GM12878 (cell line): ENCODE results near the gene CLPTM1. TPM values are rescaled to one million over a fixed set of nuclear protein-coding genes. Genes with fewer than 3 reads are reported as not detected.

Experiments used
- ATAC-seq: fragments of 200-7000 bp; cut with Tn5 transposase; 3 replicates; pipeline ENCODE4 v1.9.1; 2020; ENCODE audit warnings: mild to moderate bottlenecking, moderate library complexity
- BruUV-seq: library from RNA; stranded (reverse); fragments of 400-500 nt; replicated peaks from 2 replicates; lab custom pipeline; 2021; lab: Mats Ljungman, UMichigan
- CTCF ChIA-PET: fragments of 300-600 bp; sonication (Branson Sonifier 250); formaldehyde crosslinking; extraction: SDS; loops from one replicate; lab custom pipeline; 2021; ENCODE audit warnings: inconsistent platforms; lab: Yijun Ruan, JAX
- POLR2A ChIA-PET: fragments of 350-600 bp; formaldehyde crosslinking; extraction: SDS; loops from one replicate; lab custom pipeline; 2021; ENCODE audit warnings: inconsistent platforms; lab: Charles Lee
- RAD21 ChIA-PET: fragments of 300-600 bp; sonication (Branson Sonifier 250); formaldehyde crosslinking; loops from one replicate; lab custom pipeline; 2023; ENCODE audit warnings: antibody characterized with exemption; ENCODE audit not compliant: unreplicated experiment; lab: Charles Lee
- SMC1A ChIA-PET: fragments of 300-600 bp; sonication (Branson Sonifier 250); formaldehyde crosslinking; loops from one replicate; lab custom pipeline; 2023; ENCODE audit not compliant: unreplicated experiment, uncharacterized antibody; lab: Charles Lee
- DNase-seq: peaks from one replicate; pipeline ENCODE4 v3.0.0-alpha.2; 2011; ENCODE audit warnings: low read depth, low spot score
- FAIRE-seq: peaks from 3 replicates; lab custom pipeline; 2011; peaks lifted over from hg19 to GRCh38; lab: Jason Lieb, UNC
- H2AFZ ChIP-seq: 2 replicates; pipeline ENCODE4 v1.6.0; 2011; ENCODE audit warnings: low read depth, low read length, control low read depth; ENCODE audit not compliant: control insufficient read depth
- H3K27ac ChIP-seq: 2 replicates; pipeline ENCODE4 v1.5.1; 2011; ENCODE audit warnings: control low read depth; ENCODE audit not compliant: control insufficient read depth, insufficient read depth
- H3K27me3 ChIP-seq, 2 experiments: replicated peaks in 1 of 2; 2 replicates each; pipeline versions ENCODE4 v1.6.0 to v1.6.1; 2011; ENCODE audit warnings: low read length in 1 of 2; ENCODE audit not compliant: control insufficient read depth in 2 of 2, insufficient read depth in 2 of 2
- H3K36me3 ChIP-seq, 2 experiments: 2 replicates each; pipeline ENCODE4 v1.5.1; 2011; ENCODE audit warnings: low read length in 1 of 2; ENCODE audit not compliant: control insufficient read depth in 2 of 2, insufficient read depth in 2 of 2
- H3K4me1 ChIP-seq: 2 replicates; pipeline ENCODE4 v1.6.1; 2011; ENCODE audit warnings: mild to moderate bottlenecking, low read length, moderate library complexity, mixed read lengths; ENCODE audit not compliant: control insufficient read depth, insufficient read depth
- H3K4me2 ChIP-seq: 2 replicates; pipeline ENCODE4 v1.6.0; 2011; ENCODE audit warnings: control low read depth; ENCODE audit not compliant: control insufficient read depth, insufficient read depth
- H3K4me3 ChIP-seq: fragments of 200-600 bp; sonication (generic); 2 replicates; pipeline ENCODE4 v1.5.1; 2016
- H3K79me2 ChIP-seq: 2 replicates; pipeline ENCODE4 v1.6.0; 2011; ENCODE audit warnings: low read length; ENCODE audit not compliant: control insufficient read depth, insufficient read depth
- H3K9ac ChIP-seq: 2 replicates; pipeline ENCODE4 v1.8.0; 2011; ENCODE audit warnings: low read length, control low read depth, mixed read lengths; ENCODE audit not compliant: control insufficient read depth, insufficient read depth
- H3K9me3 ChIP-seq: replicated peaks from 3 replicates; pipeline ENCODE4 v1.5.1; 2011; ENCODE audit warnings: mild to moderate bottlenecking, low read length; ENCODE audit not compliant: control insufficient read depth, insufficient read depth
- H4K20me1 ChIP-seq: 2 replicates; pipeline ENCODE4 v1.6.0; 2011; ENCODE audit not compliant: control insufficient read depth, insufficient read depth
- CREB1 ChIP-seq: IDR thresholded peaks from 2 replicates; pipeline ENCODE4 v1.6.1; 2012; ENCODE audit warnings: low read depth, mild to moderate bottlenecking, inconsistent platforms
- MLLT1 ChIP-seq: fragments of 450-650 bp; IDR thresholded peaks from 2 replicates; pipeline ENCODE4 v1.6.1; 2016; ENCODE audit warnings: mild to moderate bottlenecking
- MYC ChIP-seq: IDR thresholded peaks from 2 replicates; pipeline ENCODE4 v1.6.1; 2011; ENCODE audit warnings: mild to moderate bottlenecking, low read length, moderate library complexity, inconsistent platforms; ENCODE audit not compliant: insufficient read depth, insufficient replicate concordance, insufficient read length, severe bottlenecking
- SPI1 ChIP-seq: IDR thresholded peaks from 2 replicates; pipeline ENCODE4 v1.6.1; 2011; ENCODE audit warnings: low read depth, mild to moderate bottlenecking, low read length, moderate library complexity, borderline replicate concordance; ENCODE audit not compliant: insufficient read depth
- SREBF2 ChIP-seq: IDR thresholded peaks from 2 replicates; pipeline ENCODE4 v1.6.1; 2012; ENCODE audit warnings: mild to moderate bottlenecking, low read length
- TAF1 ChIP-seq: IDR thresholded peaks from 2 replicates; pipeline ENCODE4 v1.6.1; 2011; ENCODE audit warnings: mild to moderate bottlenecking, low read depth, low read length, borderline replicate concordance
- ZNF217 ChIP-seq: fragments of 450-650 bp; IDR thresholded peaks from 2 replicates; pipeline ENCODE4 v1.6.1; 2017; ENCODE audit warnings: antibody characterized with exemption, mild to moderate bottlenecking
- ZNF274 ChIP-seq: IDR thresholded peaks from one replicate; pipeline ENCODE4 v1.8.0; 2011; ENCODE audit not compliant: insufficient read length, insufficient read depth
- WGBS: methylation state at CpG from one replicate; pipeline ENCODE4 v1.1.6; 2016; ENCODE audit warnings: low lambda C conversion rate; ENCODE audit not compliant: insufficient replicate concordance, insufficient coverage; ENCODE audit errors: missing lambda C conversion rate; 5-methylcytosine and 5-hydroxymethylcytosine counted together
- in situ Hi-C: fragments of 300-500 bp; cut with MboI; formaldehyde crosslinking; loops from 9 replicates; pipeline ENCODE4 v1.14.3; 2018; ENCODE audit warnings: mixed read lengths
- intact Hi-C: fragments of 100-400 bp; cut with micrococcal nuclease; formaldehyde crosslinking; loops from one replicate; pipeline ENCODE4 v1.14.2; 2022; ENCODE audit not compliant: unreplicated experiment
- polyA plus RNA-seq, 11 experiments: library from polyadenylated mRNA; depleted of rRNA in 4 of 11; unstranded in 6 of 11; stranded (reverse) in 5 of 11; fragments of >200 nt; fragmentation: Nextera tagmentation in 4 of 11; fragmentation: Illumina TruSeq in 1 of 11; extraction: Ambion mirVana in 4 of 11; extraction: Trizol in 1 of 11; gene quantifications; 1 replicate in 1 of 11; 2 replicates in 10 of 11; pipeline versions ENCODE4 v1.2.1 to v1.2.3, GENCODE V29; 2011 to 2016; ENCODE audit warnings: inconsistent platforms in 2 of 11, missing spikeins in 2 of 11, low read depth in 1 of 11
- total RNA-seq, 4 experiments: library from RNA; depleted of rRNA in 3 of 4; stranded (reverse); fragments of >200 nt in 3 of 4; fragmentation: Illumina TruSeq in 1 of 4; extraction: Trizol in 1 of 4; gene quantifications; 2 replicates each; pipeline versions ENCODE4 v1.2.1 to v1.2.3, GENCODE V29; 2013 to 2021

CLPTM1 gene
- total and polyA plus RNA-seq, 10 of the 15 experiments (the other 5 are each of a cell fraction or from before 2014, with no cell fraction given), result 0.42 to 72.6 (median 35.2) TPM

GRCh38 chr19:44958090-44958489, 2.9 kb downstream of the CLPTM1 start:
- Histone ChIP-seq H3K4me2 (peak overlapping the region; percentile 45), H3K9ac (no peak overlapping the region), H2AFZ (no peak overlapping the region), H3K4me1 (peaks cover 19% of the 10 kb centered on the region), H3K27me3 (no peaks in the 10 kb centered on the region), H3K4me3 (peak overlapping the region; percentile 80; the same call in 1 of the 2 replicates), H3K36me3 (peaks cover 3 to 8% of the 10 kb centered on the region in 2 experiments; a peak in 3 of 4 replicates), H3K79me2 (peaks cover 65% of the 10 kb centered on the region), H4K20me1 (no peaks in the 10 kb centered on the region), H3K27ac (peak overlapping the region; percentile 7; the same call in 1 of the 2 replicates), H3K9me3 (no peaks in the 10 kb centered on the region)
- ChIA-PET CTCF (interaction anchor here (1.9 kb wide), 1 partner anchor 102 kb away, joined by 7 read pairs; no protein-coding TSS in a partner anchor), SMC1A (interaction anchor here (0.6 to 2.0 kb wide), 4 partner anchors 31 to 207 kb away, joined by 3 to 6 read pairs (median 3); no protein-coding TSS in a partner anchor), POLR2A (interaction anchor here (0.6 to 1.4 kb wide), 4 partner anchors 49 to 83 kb away, joined by 3 to 7 read pairs (median 4); partner anchors contain the start of gene CLASRP), RAD21 (interaction anchor here (1.2 to 2.1 kb wide), 2 partner anchors 47 to 102 kb away, joined by 3 to 8 read pairs; no protein-coding TSS in a partner anchor)
- ATAC-seq (no peak), DNase-seq (no peak), FAIRE-seq (no peak)
- in situ Hi-C loops, result loop anchor here (10.0 kb wide), 1 partner anchor 53 kb away; the partner anchor contains the start of gene APOE
- intact Hi-C loops, result no loop called here
- WGBS, result 87% methylated on average over 9 of the region's 9 CpGs
- no TSS peak for BruUV-seq
- TF ChIP-seq MLLT1 (peak; percentile 32; the same call in 1 of the 2 replicates), SREBF2 (no peak), ZNF274 (no peak)

GRCh38 chr19:44959691-44960090, 4.5 kb downstream of the CLPTM1 start:
- H2AFZ ChIP-seq, result no peak overlapping the region
- ChIA-PET SMC1A (interaction anchor here (1.3 to 1.9 kb wide), 2 partner anchors 16 to 100 kb away, joined by 4 to 5 read pairs; no protein-coding TSS in a partner anchor), CTCF (interaction anchor here (1.2 to 4.1 kb wide), 4 partner anchors 8 to 100 kb away, joined by 5 to 25 read pairs (median 6); no protein-coding TSS in a partner anchor), RAD21 (interaction anchor here (0.8 to 1.4 kb wide), 3 partner anchors 27 to 100 kb away, joined by 3 to 6 read pairs (median 4); no protein-coding TSS in a partner anchor), POLR2A (interaction anchor here (0.6 kb wide), 1 partner anchor 162 kb away, joined by 3 read pairs; no protein-coding TSS in a partner anchor)
- no peaks in the 10 kb centered on the region for H4K20me1 ChIP-seq
- peaks cover 14% of the 10 kb centered on the region for H3K4me1 ChIP-seq
- in situ Hi-C loops (loop anchor here (10.0 kb wide), 1 partner anchor 55 kb away; the partner anchor contains the start of gene APOE), intact Hi-C loops (no loop called here)
- TF ChIP-seq SPI1, result 0 out of 2 replicates have a peak, but pooled peaks have one; percentile 5
- no peak for TF ChIP-seq MYC
- no peak for TF ChIP-seq TAF1
- no peak for TF ChIP-seq CREB1
- TF ChIP-seq ZNF217, result no peak
- peaks cover 60% of the 10 kb centered on the region for H3K79me2 ChIP-seq
- peak overlapping the region; percentile 62 for H3K4me2 ChIP-seq
- BruUV-seq, result no TSS peak
- H3K27me3 ChIP-seq, result no peaks in the 10 kb centered on the region
- ATAC-seq (no peak), DNase-seq (no peak), FAIRE-seq (no peak)
- H3K9me3 ChIP-seq, result no peaks in the 10 kb centered on the region
- 87% methylated on average over 5 of the region's 5 CpGs for WGBS
- peaks cover 5 to 8% of the 10 kb centered on the region in 2 experiments for H3K36me3 ChIP-seq
- no peak overlapping the region; the same call in 1 of the 2 replicates for H3K9ac ChIP-seq
- H3K4me3 ChIP-seq, result no peak overlapping the region; the same call in 1 of the 2 replicates
- H3K27ac ChIP-seq, result peak overlapping the region; percentile 33
